ENCODE results near the gene YWHAG. TPM values are rescaled to one million over a fixed set of nuclear protein-coding genes. Genes with fewer than 3 reads are reported as not detected.

Gene YWHAG
- total and polyA plus RNA-seq, 9 of the 15 experiments (the other 6 are each of a cell fraction or from before 2014, with no cell fraction given): 30.4 to 246 (median 94.5) TPM

GRCh38 chr7:76359111-76359977, 553 bp upstream of the YWHAG start (continued):
- TF ChIP-seq TAF9B (IDR thresholded peaks at IDR 0.05; ENCODE audit: partially characterized antibody) (peak; percentile 65), ADNP (tag; IDR thresholded peaks at IDR 0.05) (no peak), U2AF1 (optimal IDR thresholded peaks at IDR 0.05; ENCODE audit: low read depth, low read length) (no peak), WHSC1 (IDR thresholded peaks at IDR 0.05; ENCODE audit: low read length) (no peak), PCBP2 (IDR thresholded peaks at IDR 0.05; ENCODE audit: low read depth, low read length, poor library complexity, severe bottlenecking) (no peak), PREB (CRISPR knock-in tag; IDR thresholded peaks at IDR 0.05) (no peak), LEF1 (IDR thresholded peaks at IDR 0.05) (peak; percentile 70), DDX20 (tag; IDR thresholded peaks at IDR 0.05; ENCODE audit: low read depth) (no peak), GATAD2B (IDR thresholded peaks at IDR 0.05; ENCODE audit: borderline replicate concordance) (peak; percentile 88; the same call in 1 of the 2 replicates), ELF2 (CRISPR knock-in tag; IDR thresholded peaks at IDR 0.05) (no peak), PHF8 (IDR thresholded peaks at IDR 0.05; ENCODE audit: borderline replicate concordance, low read length) (peak; percentile 40; the same call in 1 of the 2 replicates), GATAD2A (IDR thresholded peaks at IDR 0.05) (peak; percentile 33; the same call in 1 of the 2 replicates), CBFA2T2 (conservative IDR thresholded peaks at IDR 0.05) (no peak), SRSF1 (IDR thresholded peaks at IDR 0.05; ENCODE audit: low read depth, low read length) (no peak), TGIF2 (CRISPR knock-in tag; IDR thresholded peaks at IDR 0.05) (no peak), ZBTB2 (IDR thresholded peaks at IDR 0.05) (peak; percentile 85), RREB1 (CRISPR knock-in tag; IDR thresholded peaks at IDR 0.05) (0 out of 2 replicates have a peak, but pooled peaks have one; percentile 18), SIN3B (IDR thresholded peaks at IDR 0.05; ENCODE audit: low read depth) (no peak), NFE2 (IDR thresholded peaks at IDR 0.05; ENCODE audit: low read depth) (peak; percentile 98)
